H1 (cell line): ENCODE data around the gene SELENOI. TPM values are rescaled to one million over a fixed set of nuclear protein-coding genes. Genes with fewer than 3 reads are reported as not detected.
A peak's percentile ranks its signal among the peaks of the same experiment; 100 is the strongest.

Experiments
- CTCF ChIA-PET: fragments of 300-600 bp; sonication (Branson Sonifier 250); formaldehyde crosslinking; loops from one replicate; lab custom pipeline; 2021; ENCODE audit not compliant: partially characterized antibody; lab: Charles Lee
- POLR2A ChIA-PET: fragments of 300-600 bp; sonication (Branson Sonifier 250); formaldehyde crosslinking; loops from one replicate; lab custom pipeline; 2021; ENCODE audit warnings: inconsistent platforms; ENCODE audit not compliant: partially characterized antibody; lab: Charles Lee
- DNase-seq, 2 experiments: peaks; one replicate each; pipeline versions ENCODE4 v3.0.0 to v3.0.0-alpha.2; 2010 to 2022; ENCODE audit warnings: low spot score in 2 of 2, low read depth in 1 of 2, mixed read lengths in 1 of 2
- FAIRE-seq: peaks from 2 replicates; lab custom pipeline; 2011; peaks lifted over from hg19 to GRCh38; lab: Jason Lieb, UNC
- H2AFZ ChIP-seq: 2 replicates; pipeline ENCODE4 v1.8.1; 2012; ENCODE audit warnings: low read length, inconsistent platforms
- H2AK5ac ChIP-seq: 2 replicates; pipeline ENCODE4 v1.6.1; 2013; ENCODE audit warnings: low read depth, low read length
- H2BK120ac ChIP-seq: replicated peaks from 2 replicates; pipeline ENCODE3; 2013; ENCODE audit warnings: low read depth, low read length, inconsistent platforms
- H2BK12ac ChIP-seq: 2 replicates; pipeline ENCODE4 v1.6.1; 2013; ENCODE audit warnings: low read depth, low read length
- H2BK15ac ChIP-seq: 2 replicates; pipeline ENCODE4 v1.6.1; 2013; ENCODE audit warnings: low read length
- H2BK20ac ChIP-seq: 2 replicates; pipeline ENCODE4 v1.6.1; 2013; ENCODE audit warnings: low read length
- H2BK5ac ChIP-seq: 2 replicates; pipeline ENCODE4 v1.6.1; 2013; ENCODE audit warnings: low read depth, low read length
- H3K14ac ChIP-seq: 2 replicates; pipeline ENCODE4 v1.6.1; 2013; ENCODE audit warnings: inconsistent platforms; ENCODE audit not compliant: insufficient read length
- H3K18ac ChIP-seq: 2 replicates; pipeline ENCODE4 v1.6.1; 2013; ENCODE audit warnings: low read length; ENCODE audit errors: extremely low read depth
- H3K23ac ChIP-seq: 2 replicates; pipeline ENCODE4 v1.6.1; 2013; ENCODE audit warnings: inconsistent platforms; ENCODE audit not compliant: insufficient read length
- H3K23me2 ChIP-seq: 2 replicates; pipeline ENCODE4 v1.6.1; 2013; ENCODE audit warnings: low read depth, low read length
- H3K27ac ChIP-seq: 2 replicates; pipeline ENCODE4 v1.6.1; 2011; ENCODE audit warnings: low read depth, low read length, inconsistent platforms
- H3K27me3 ChIP-seq, 4 experiments: replicated peaks in 1 of 4; 1 replicate in 1 of 4; 2 replicates in 3 of 4; pipeline versions ENCODE4 v1.6.1 to v1.8.1; 2011 to 2013; ENCODE audit warnings: low read length in 3 of 4, mild to moderate bottlenecking in 3 of 4, inconsistent platforms in 2 of 4, mixed read lengths in 2 of 4, moderate library complexity in 1 of 4; ENCODE audit not compliant: control insufficient read depth in 3 of 4, insufficient read depth in 3 of 4; ENCODE audit errors: extremely low read depth in 1 of 4
- H3K36me3 ChIP-seq, 4 experiments: 2 replicates each; pipeline versions ENCODE4 v1.6.1 to v1.8.1; 2011 to 2013; ENCODE audit warnings: mild to moderate bottlenecking in 4 of 4, low read length in 3 of 4, moderate library complexity in 2 of 4, control low read depth in 1 of 4, inconsistent platforms in 1 of 4; ENCODE audit not compliant: insufficient read depth in 4 of 4, control insufficient read depth in 2 of 4
- H3K4ac ChIP-seq: replicated peaks from 2 replicates; pipeline ENCODE3; 2013; ENCODE audit warnings: low read length, low read depth, mixed read lengths, inconsistent platforms; ENCODE audit not compliant: insufficient read length
- H3K4me1 ChIP-seq, 4 experiments: replicated peaks in 1 of 4; 1 replicate in 1 of 4; 2 replicates in 3 of 4; pipeline versions ENCODE4 v1.6.1 to v1.8.1; 2011 to 2013; ENCODE audit warnings: low read length in 3 of 4, inconsistent platforms in 2 of 4, mixed read lengths in 1 of 4; ENCODE audit not compliant: insufficient read depth in 4 of 4, control insufficient read depth in 3 of 4
- H3K4me2 ChIP-seq, 2 experiments: 2 replicates each; pipeline versions ENCODE4 v1.6.1 to v1.8.1; 2011 to 2013; ENCODE audit warnings: low read depth in 2 of 2, low read length in 2 of 2, control low read depth in 1 of 2, inconsistent platforms in 1 of 2, mild to moderate bottlenecking in 1 of 2; ENCODE audit not compliant: insufficient read depth in 1 of 2
- H3K4me3 ChIP-seq, 4 experiments: fragments of 200-600, 300-600 bp in 1 of 4; sonication (generic), shearing (Covaris generic), sonication (Bioruptor Twin) in 1 of 4; 2 replicates each; pipeline versions ENCODE4 v1.5.1 to v1.8.1; 2011 to 2016; ENCODE audit warnings: low read length in 4 of 4, low read depth in 3 of 4, control low read depth in 2 of 4, inconsistent platforms in 2 of 4, mild to moderate bottlenecking in 2 of 4, mixed read lengths in 1 of 4, moderate library complexity in 1 of 4; ENCODE audit not compliant: insufficient read depth in 2 of 4; ENCODE audit errors: extremely low read depth in 1 of 4
- H3K56ac ChIP-seq: replicated peaks from 2 replicates; pipeline ENCODE3; 2013; ENCODE audit warnings: low read depth, mild to moderate bottlenecking, mixed read lengths, low read length, inconsistent platforms; ENCODE audit not compliant: insufficient read length
- H3K79me1 ChIP-seq: 2 replicates; pipeline ENCODE4 v1.6.1; 2013; ENCODE audit warnings: low read depth, low read length, control low read depth
- H3K79me2 ChIP-seq, 2 experiments: 2 replicates each; pipeline versions ENCODE4 v1.6.1 to v1.8.1; 2012 to 2013; ENCODE audit warnings: low read length in 2 of 2, mild to moderate bottlenecking in 2 of 2, inconsistent platforms in 1 of 2; ENCODE audit not compliant: insufficient read depth in 2 of 2, control insufficient read depth in 1 of 2
- H3K9ac ChIP-seq, 4 experiments: replicated peaks in 1 of 4; 1 replicate in 1 of 4; 2 replicates in 3 of 4; pipeline versions ENCODE4 v1.6.1 to v1.8.1; 2011 to 2013; ENCODE audit warnings: low read depth in 3 of 4, low read length in 3 of 4, control low read depth in 2 of 4, mild to moderate bottlenecking in 2 of 4, moderate library complexity in 2 of 4, inconsistent platforms in 1 of 4; ENCODE audit errors: extremely low read depth in 1 of 4
- H3K9me3 ChIP-seq, 2 experiments: 2 replicates each; pipeline versions ENCODE4 v1.6.1 to v1.8.1; 2012 to 2013; ENCODE audit warnings: mild to moderate bottlenecking in 2 of 2, moderate library complexity in 2 of 2, control low read depth in 1 of 2, inconsistent platforms in 1 of 2, low read depth in 1 of 2, low read length in 1 of 2, mixed read lengths in 1 of 2; ENCODE audit not compliant: insufficient read depth in 2 of 2
- H4K20me1 ChIP-seq, 2 experiments: replicated peaks in 1 of 2; 2 replicates each; pipeline versions ENCODE3 to v1.8.1; 2011 to 2013; ENCODE audit warnings: inconsistent platforms in 2 of 2, low read length in 2 of 2, mild to moderate bottlenecking in 1 of 2; ENCODE audit not compliant: insufficient read depth in 2 of 2, control insufficient read depth in 1 of 2
- H4K5ac ChIP-seq: 2 replicates; pipeline ENCODE4 v1.6.1; 2013; ENCODE audit warnings: low read length, low read depth, mixed read lengths, inconsistent platforms; ENCODE audit not compliant: insufficient read length
- H4K8ac ChIP-seq: 2 replicates; pipeline ENCODE4 v1.8.0; 2013; ENCODE audit warnings: mild to moderate bottlenecking, moderate library complexity, low read length, inconsistent platforms; ENCODE audit not compliant: insufficient read depth; ENCODE audit errors: extremely low read depth
- H4K91ac ChIP-seq: replicated peaks from 2 replicates; pipeline ENCODE3; 2013; ENCODE audit warnings: low read length, mixed read lengths, inconsistent platforms; ENCODE audit not compliant: insufficient read length
- ASH2L ChIP-seq: fragments of 200-600, 300-600 bp; sonication (generic); IDR thresholded peaks from one replicate; pipeline ENCODE4 v1.7.1; 2017; ENCODE audit warnings: low read length
- HDAC6 ChIP-seq: IDR thresholded peaks from one replicate; pipeline ENCODE4 v1.7.1; 2012; ENCODE audit warnings: low read depth, mild to moderate bottlenecking, inconsistent platforms, low read length, moderate library complexity
- JUND ChIP-seq: IDR thresholded peaks from 2 replicates; pipeline ENCODE4 v1.6.1; 2011; ENCODE audit warnings: mild to moderate bottlenecking, improper control_type of control experiment, low read length
- SAP30 ChIP-seq: fragments of 300-600 bp; sonication (generic); IDR thresholded peaks from 2 replicates; pipeline ENCODE4 v1.7.1; 2012; ENCODE audit warnings: low read length, moderate library complexity, mild to moderate bottlenecking, inconsistent platforms; ENCODE audit not compliant: insufficient read depth, insufficient replicate concordance
- WGBS, 2 experiments: shearing (Covaris generic) in 1 of 2; methylation state at CpG; one replicate each; pipeline versions ENCODE4 v1.1.6 to v1.1.7; 2013 to 2015; ENCODE audit warnings: low lambda C conversion rate in 2 of 2, mixed read lengths in 2 of 2, inconsistent platforms in 1 of 2, low coverage in 1 of 2, missing lambda C conversion rate in 1 of 2; ENCODE audit not compliant: insufficient replicate concordance in 2 of 2, insufficient coverage in 1 of 2, insufficient read length in 1 of 2; ENCODE audit errors: extremely low coverage in 1 of 2, missing lambda C conversion rate in 1 of 2; 5-methylcytosine and 5-hydroxymethylcytosine counted together
- polyA plus RNA-seq, 7 experiments: library from polyadenylated mRNA; depleted of rRNA in 3 of 7; stranded (reverse) in 5 of 7; unstranded in 2 of 7; fragments of >200 nt in 5 of 7; fragments of 200-250 nt in 2 of 7; gene quantifications; 1 replicate in 5 of 7; 2 replicates in 1 of 7; 4 replicates in 1 of 7; pipeline versions ENCODE4 v1.2.1 to v1.2.3, GENCODE V29; 2011 to 2013; ENCODE audit warnings: missing spikeins in 2 of 7, mixed read lengths in 2 of 7
- total RNA-seq: library from RNA; stranded (reverse); fragmentation: NEBNext Ultra II Directional; extraction: Animal tissue kit (Norgen Biotek cat#: 25700); gene quantifications from 2 replicates; pipeline ENCODE4 v1.2.1, GENCODE V29; 2021

The SELENOI gene
- total and polyA plus RNA-seq, 2 of the 8 experiments (the other 6 are each of a cell fraction or from before 2014, with no cell fraction given): 15.9 to 63.8 TPM

- H4K8ac ChIP-seq: peak within 1 kb of the TSS; percentile 97; the same call in 1 of the 2 replicates
- H2AK5ac ChIP-seq: no peak within 1 kb of the TSS
- no peak within 1 kb of the TSS for H2BK20ac ChIP-seq
- peak in 1 of 2 experiments; percentile 59 for DNase-seq
- ChIA-PET CTCF (interaction anchor here (0.6 to 1.3 kb wide), 5 partner anchors 16 to 255 kb away, joined by 3 read pairs; no protein-coding TSS in a partner anchor), POLR2A (interaction anchor here (2.5 kb wide), 1 partner anchor 102 kb away, joined by 15 read pairs; the partner anchor contains the start of genes HADHA and HADHB)
- peak within 1 kb of the TSS; percentile 77 for H3K27ac ChIP-seq
- no peak for FAIRE-seq
- peak within 1 kb of the TSS; percentile 42 for H4K5ac ChIP-seq
- H3K79me2 ChIP-seq: peaks cover 10 to 61% of the 10 kb centered on the region in 2 experiments
- no peak within 1 kb of the TSS for H2BK120ac ChIP-seq
- no peak within 1 kb of the TSS for H2BK15ac ChIP-seq
- peak within 1 kb of the TSS; percentile 80 to 98 for H3K4me2 ChIP-seq
- no peak within 1 kb of the TSS for H3K14ac ChIP-seq
- no peak within 1 kb of the TSS; the same call in 1 of the 2 replicates for H2BK12ac ChIP-seq
- H3K56ac ChIP-seq: no peak within 1 kb of the TSS
- H4K91ac ChIP-seq: no peak within 1 kb of the TSS
- TF ChIP-seq JUND (no peak), HDAC6 (no peak), ASH2L (peak; percentile 4), SAP30 (peak; percentile 52)
- H3K18ac ChIP-seq: no peak within 1 kb of the TSS
- H3K23ac ChIP-seq: no peak within 1 kb of the TSS
- H2BK5ac ChIP-seq: peak within 1 kb of the TSS; percentile 99
- H3K9ac ChIP-seq: peak within 1 kb of the TSS; percentile 55 to 95 (median 90)
- H3K79me1 ChIP-seq: no peaks in the 10 kb centered on the region; the same call in 1 of the 2 replicates
- 3% methylated on average over 28 of the region's 28 CpGs; no CpG with 5 or more reads in 1 of the 2 experiments for WGBS, 2 experiments
- H2AFZ ChIP-seq: no peak within 1 kb of the TSS
- H3K9me3 ChIP-seq: no peaks in the 10 kb centered on the region
- H3K4me3 ChIP-seq: peak within 1 kb of the TSS; percentile 91 to 96 (median 94)
- no peaks in the 10 kb centered on the region for H3K36me3 ChIP-seq
- H3K27me3 ChIP-seq: no peaks in the 10 kb centered on the region; a peak in 1 of 7 replicates
- no peaks in the 10 kb centered on the region; a peak in 3 of 7 replicates for H3K4me1 ChIP-seq
- H4K20me1 ChIP-seq: peaks cover 0 to 8% of the 10 kb centered on the region in 2 experiments
- H3K4ac ChIP-seq: no peak within 1 kb of the TSS
- peaks cover 5% of the 10 kb centered on the region for H3K23me2 ChIP-seq
Observed at GRCh38 chr2:26346454-26347053, 611 bp downstream of the SELENOI start, which contains the start of gene ADGRF3. TSS of gene ADGRF3 (minus strand) at chr2:26346789. CDS start at chr2:26346234, 555 bp downstream.
